Measurements from ENCODE around the gene NRCAM. TPM values are rescaled to one million over a fixed set of nuclear protein-coding genes. Genes with fewer than 3 reads are reported as not detected.

The NRCAM gene
- total and polyA plus RNA-seq, 2 of the 8 experiments (the other 6 are each of a cell fraction or from before 2014, with no cell fraction given) = 2.7 to 3.8 TPM

GRCh38 chr7:108464743-108465142 lies 8.5 kb upstream of the NRCAM start:
- H3K14ac ChIP-seq (ENCODE audit: insufficient read length) = no peak overlapping the region

More at GRCh38 chr7:108464743-108465142, 8.5 kb upstream of the NRCAM start:
- Histone ChIP-seq H2BK15ac (ENCODE audit: low read length) (no peak overlapping the region), H3K4ac (replicated peaks; ENCODE audit: insufficient read length, low read depth, low read length) (no peak overlapping the region), H2BK12ac (ENCODE audit: low read depth, low read length) (no peak overlapping the region), H2AK5ac (ENCODE audit: low read depth, low read length) (no peak overlapping the region), H2BK120ac (replicated peaks; ENCODE audit: low read depth, low read length) (no peak overlapping the region), H2BK5ac (ENCODE audit: low read depth, low read length) (no peak overlapping the region), H3K9ac (replicated peaks in 1 of 4; ENCODE audit: extremely low read depth in 1 of 4, low read depth in 3 of 4, low read length in 3 of 4) (no peak overlapping the region), H3K56ac (replicated peaks; ENCODE audit: insufficient read length, low read depth, low read length) (no peak overlapping the region), H3K79me2 (ENCODE audit: control insufficient read depth in 1 of 2, insufficient read depth in 2 of 2, low read length in 2 of 2) (no peaks in the 10 kb centered on the region), H4K20me1 (replicated peaks in 1 of 2; ENCODE audit: control insufficient read depth in 1 of 2, insufficient read depth in 2 of 2, low read length in 2 of 2) (no peaks in the 10 kb centered on the region), H3K23ac (ENCODE audit: insufficient read length) (no peak overlapping the region), H3K4me1 (replicated peaks in 1 of 4; ENCODE audit: control insufficient read depth in 3 of 4, insufficient read depth in 4 of 4, low read length in 3 of 4) (peaks cover 0 to 5% (median 2%) of the 10 kb centered on the region in 4 experiments; a peak in 2 of 7 replicates), H2AFZ (ENCODE audit: low read length) (no peak overlapping the region), H4K91ac (replicated peaks; ENCODE audit: insufficient read length, low read length) (no peak overlapping the region), H4K5ac (ENCODE audit: insufficient read length, low read depth, low read length) (no peak overlapping the region), H3K4me3 (ENCODE audit: extremely low read depth in 1 of 4, insufficient read depth in 2 of 4, low read depth in 3 of 4, low read length in 4 of 4) (no peak overlapping the region), H3K23me2 (ENCODE audit: low read depth, low read length) (no peaks in the 10 kb centered on the region), H3K36me3 (ENCODE audit: control insufficient read depth in 2 of 4, insufficient read depth in 4 of 4, low read length in 3 of 4) (no peaks in the 10 kb centered on the region), H3K27me3 (replicated peaks in 1 of 4; ENCODE audit: control insufficient read depth in 3 of 4, extremely low read depth in 1 of 4, insufficient read depth in 3 of 4, low read length in 3 of 4) (no peaks in the 10 kb centered on the region), H2BK20ac (ENCODE audit: low read length) (no peak overlapping the region), H3K79me1 (ENCODE audit: low read depth, low read length) (no peaks in the 10 kb centered on the region), H3K4me2 (ENCODE audit: insufficient read depth in 1 of 2, low read depth in 2 of 2, low read length in 2 of 2) (no peak overlapping the region), H3K27ac (ENCODE audit: low read depth, low read length) (no peak overlapping the region), H3K18ac (ENCODE audit: extremely low read depth, low read length) (no peak overlapping the region), H4K8ac (ENCODE audit: extremely low read depth, insufficient read depth, low read length) (no peak overlapping the region), H3K9me3 (ENCODE audit: insufficient read depth in 2 of 2, low read depth in 1 of 2, low read length in 1 of 2) (no peaks in the 10 kb centered on the region)
- CTCF ChIA-PET (ENCODE audit: partially characterized antibody) = interaction anchor here (0.9 kb wide), 1 partner anchor 32 kb away, joined by 6 read pairs; no protein-coding TSS in a partner anchor
- POLR2A ChIA-PET (ENCODE audit: partially characterized antibody) = interaction anchor here (1.2 kb wide), 1 partner anchor 56 kb away, joined by 3 read pairs; no protein-coding TSS in a partner anchor
- WGBS, 2 experiments (ENCODE audit: extremely low coverage in 1 of 2, insufficient coverage in 1 of 2, insufficient read length in 1 of 2, insufficient replicate concordance in 2 of 2, low coverage in 1 of 2, low lambda C conversion rate in 2 of 2, missing lambda C conversion rate in 1 of 2) = 98% methylated on average over 2 of the region's 2 CpGs; no CpG with 5 or more reads in 1 of the 2 experiments
- TF ChIP-seq EZH2 (IDR thresholded peaks at IDR 0.05; ENCODE audit: low read depth, low read length, severe bottlenecking) (no peak), ATF3 (IDR thresholded peaks at IDR 0.05; ENCODE audit: insufficient read depth, low read depth, low read length) (no peak), CTBP2 (IDR thresholded peaks at IDR 0.05; ENCODE audit: borderline replicate concordance, insufficient read depth, insufficient read length, low read length) (no peak), SRF (IDR thresholded peaks at IDR 0.05; ENCODE audit: low read depth, low read length) (no peak), HDAC6 (IDR thresholded peaks at IDR 0.05; ENCODE audit: low read depth, low read length) (no peak), RBBP5 (IDR thresholded peaks at IDR 0.05; ENCODE audit: borderline replicate concordance, low read depth, low read length) (no peak), MAFK (IDR thresholded peaks at IDR 0.05; ENCODE audit: low read depth, low read length) (no peak)
- TF ChIP-seq, protein P1, sequence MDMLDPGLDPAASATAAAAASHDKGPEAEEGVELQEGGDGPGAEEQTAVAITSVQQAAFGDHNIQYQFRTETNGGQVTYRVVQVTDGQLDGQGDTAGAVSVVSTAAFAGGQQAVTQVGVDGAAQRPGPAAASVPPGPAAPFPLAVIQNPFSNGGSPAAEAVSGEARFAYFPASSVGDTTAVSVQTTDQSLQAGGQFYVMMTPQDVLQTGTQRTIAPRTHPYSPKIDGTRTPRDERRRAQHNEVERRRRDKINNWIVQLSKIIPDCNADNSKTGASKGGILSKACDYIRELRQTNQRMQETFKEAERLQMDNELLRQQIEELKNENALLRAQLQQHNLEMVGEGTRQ (IDR thresholded peaks at IDR 0.05; ENCODE audit: low read length) = no peak
- DNase-seq (ENCODE audit: low read depth in 1 of 2, low spot score in 2 of 2) (no peak), FAIRE-seq (no peak)

Measured in H1 (cell line).